Fibroblast of mammary gland (primary cell): ENCODE results near the gene DTNBP1.
A peak's percentile ranks its signal among the peaks of the same experiment; 100 is the strongest.

Experiments used
- DNase-seq: peaks from one replicate; pipeline ENCODE4 v3.0.0-alpha.2; 2010; ENCODE audit warnings: low read depth
- H3K4me3 ChIP-seq: 2 replicates; pipeline ENCODE4 v1.5.1; 2011; ENCODE audit warnings: low read depth, mild to moderate bottlenecking, low read length, moderate library complexity; ENCODE audit not compliant: control insufficient read depth
- TF ChIP-seq, protein P1 (sequence below): conservative IDR thresholded peaks from 2 replicates; pipeline ENCODE4 v1.5.1; 2011; ENCODE audit warnings: low read depth, low read length, inconsistent platforms; ENCODE audit not compliant: control insufficient read depth, insufficient read depth

The DTNBP1 gene

GRCh38 chr6:15606347-15606746, 56.5 kb downstream of the DTNBP1 start:
- H3K4me3 ChIP-seq: no peak overlapping the region
- TF ChIP-seq, protein P1, sequence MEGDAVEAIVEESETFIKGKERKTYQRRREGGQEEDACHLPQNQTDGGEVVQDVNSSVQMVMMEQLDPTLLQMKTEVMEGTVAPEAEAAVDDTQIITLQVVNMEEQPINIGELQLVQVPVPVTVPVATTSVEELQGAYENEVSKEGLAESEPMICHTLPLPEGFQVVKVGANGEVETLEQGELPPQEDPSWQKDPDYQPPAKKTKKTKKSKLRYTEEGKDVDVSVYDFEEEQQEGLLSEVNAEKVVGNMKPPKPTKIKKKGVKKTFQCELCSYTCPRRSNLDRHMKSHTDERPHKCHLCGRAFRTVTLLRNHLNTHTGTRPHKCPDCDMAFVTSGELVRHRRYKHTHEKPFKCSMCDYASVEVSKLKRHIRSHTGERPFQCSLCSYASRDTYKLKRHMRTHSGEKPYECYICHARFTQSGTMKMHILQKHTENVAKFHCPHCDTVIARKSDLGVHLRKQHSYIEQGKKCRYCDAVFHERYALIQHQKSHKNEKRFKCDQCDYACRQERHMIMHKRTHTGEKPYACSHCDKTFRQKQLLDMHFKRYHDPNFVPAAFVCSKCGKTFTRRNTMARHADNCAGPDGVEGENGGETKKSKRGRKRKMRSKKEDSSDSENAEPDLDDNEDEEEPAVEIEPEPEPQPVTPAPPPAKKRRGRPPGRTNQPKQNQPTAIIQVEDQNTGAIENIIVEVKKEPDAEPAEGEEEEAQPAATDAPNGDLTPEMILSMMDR: no peak
- DNase-seq: no peak

DNA sequence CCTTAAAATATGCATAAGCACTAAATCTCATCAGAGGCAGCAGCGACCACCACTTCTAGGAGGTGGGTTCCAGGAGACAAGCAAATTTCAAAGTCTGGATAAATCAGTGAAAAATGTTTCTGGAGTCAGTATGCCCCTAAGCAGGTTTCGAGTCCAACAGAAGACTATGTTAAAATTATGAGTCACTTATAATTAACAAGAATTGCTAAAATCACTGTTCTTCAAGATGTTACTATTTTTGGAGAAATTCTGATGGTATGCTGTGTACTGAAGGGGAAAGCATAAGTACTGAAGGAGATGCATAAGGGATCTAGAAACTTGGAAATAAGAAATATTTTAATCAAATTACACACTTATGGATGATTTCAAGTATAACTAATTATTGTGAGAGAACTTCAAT, 58.0 kb downstream of the DTNBP1 start:
- TF ChIP-seq, protein P1: no peak
- no peak for DNase-seq
- no peak overlapping the region for H3K4me3 ChIP-seq

- TF ChIP-seq, protein P1: no peak
- no peak for DNase-seq
- H3K4me3 ChIP-seq: no peak overlapping the region
Observed at GRCh38 chr6:15602154-15602553, 60.7 kb downstream of the DTNBP1 start.

DNA sequence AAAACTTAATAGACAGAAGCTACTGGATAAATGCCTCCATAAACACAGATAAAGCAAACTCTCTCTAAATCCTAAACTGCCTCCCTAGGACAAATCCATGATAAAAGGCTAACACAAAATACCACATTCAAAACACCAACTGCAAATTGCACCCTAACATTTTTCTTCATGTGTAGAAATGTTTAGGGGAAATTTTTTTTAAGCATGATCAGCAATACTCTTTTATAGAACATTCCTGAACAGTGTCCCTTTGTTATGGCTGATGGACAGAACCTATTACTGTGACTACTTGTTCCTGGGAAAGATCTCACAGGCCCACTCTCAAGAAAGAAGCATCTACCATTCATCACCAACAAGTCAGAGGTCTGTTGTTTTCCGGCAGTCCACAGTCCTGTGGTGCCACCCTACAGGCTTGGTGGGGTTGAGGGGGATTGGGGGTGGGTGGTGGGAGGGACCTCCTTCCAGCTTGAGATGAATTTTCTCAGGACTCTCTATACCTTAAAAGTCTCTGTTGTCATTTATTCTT, 64.5 kb downstream of the DTNBP1 start:
- TF ChIP-seq, protein P1: no peak
- no peak for DNase-seq

GRCh38 chr6:15596186-15596896, 66.5 kb downstream of the DTNBP1 start:
- TF ChIP-seq, protein P1: no peak
- DNase-seq: no peak
- no peak overlapping the region for H3K4me3 ChIP-seq

More for the DNA sequence above, 64.5 kb downstream of the DTNBP1 start:
- no peak overlapping the region for H3K4me3 ChIP-seq

DNA sequence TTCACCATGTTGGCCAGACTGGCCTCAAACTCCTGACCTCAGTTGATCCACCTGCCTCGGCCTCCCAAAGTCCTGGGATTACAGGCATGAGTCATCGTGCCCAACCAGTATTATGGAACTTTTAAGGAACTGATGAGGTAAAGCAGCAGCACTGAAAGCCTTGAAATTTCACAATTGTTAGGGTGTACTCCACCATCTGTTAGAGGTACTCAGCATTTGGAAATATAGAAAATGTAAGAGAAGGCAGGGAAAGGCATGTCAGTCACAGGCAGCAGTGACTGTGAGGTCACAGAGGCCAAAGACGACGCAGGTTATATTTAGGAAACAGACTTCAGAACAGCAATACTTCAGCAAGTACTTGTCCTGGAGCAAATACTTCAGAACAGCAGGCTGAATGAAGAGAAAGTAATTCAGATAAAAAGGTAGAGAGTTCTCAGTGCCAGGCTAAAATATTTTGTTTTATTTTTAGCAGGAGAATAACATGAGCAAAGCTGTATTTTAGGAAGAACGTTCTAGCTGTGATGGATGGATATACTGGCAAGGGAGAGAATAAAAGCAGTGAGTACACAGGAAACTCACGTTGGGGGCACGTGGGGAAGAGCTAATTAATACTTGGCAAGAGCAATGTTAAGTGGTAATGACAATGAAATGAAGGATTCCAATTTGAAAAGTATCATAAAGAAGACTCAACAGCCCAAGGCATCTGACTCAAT, 67.2 kb downstream of the DTNBP1 start:
- peak; percentile 64 for DNase-seq

More for the DNA sequence above, 67.2 kb downstream of the DTNBP1 start:
- TF ChIP-seq, protein P1: no peak
- no peak overlapping the region for H3K4me3 ChIP-seq
